ENCODE measurements around the gene MYO5B.

GRCh38 chr18:50131591-50131990 is 63.4 kb downstream of the MYO5B start:
- no peak for TF ChIP-seq YY1 (IDR thresholded peaks at IDR 0.05)
- TF ChIP-seq CTCF (IDR thresholded peaks at IDR 0.05; ENCODE audit: low read depth, low read length, missing input control), result no peak
- TF ChIP-seq ATF3 (IDR thresholded peaks at IDR 0.05), result no peak
- TF ChIP-seq RAD21 (IDR thresholded peaks at IDR 0.05), result no peak
- no peak for TF ChIP-seq JUND (IDR thresholded peaks at IDR 0.05)
- no peak for TF ChIP-seq REST (IDR thresholded peaks at IDR 0.05)
- no peak for TF ChIP-seq ZBTB33 (IDR thresholded peaks at IDR 0.05)
- no peak for TF ChIP-seq RXRA (IDR thresholded peaks at IDR 0.05)
- TF ChIP-seq HNF4A (conservative IDR thresholded peaks at IDR 0.05), result no peak
- no peak for TF ChIP-seq TAF1 (conservative IDR thresholded peaks at IDR 0.05)
- no peak for TF ChIP-seq FOXA1 (IDR thresholded peaks at IDR 0.05)
- TF ChIP-seq MAX (IDR thresholded peaks at IDR 0.05), result no peak
- TF ChIP-seq SP1 (IDR thresholded peaks at IDR 0.05), result no peak

Measured in liver (tissue), 3 donors.